ENCODE measurements around the gene PEAR1. TPM values are rescaled to one million over a fixed set of nuclear protein-coding genes. Genes with fewer than 3 reads are reported as not detected.

Gene PEAR1
- total RNA-seq, 1 donor from 2014 or later: not detected

GRCh38 chr1:156885314-156885713 is 8.2 kb upstream of the PEAR1 start:
- Mint-ChIP-seq H3K9me3 (no peaks in the 10 kb centered on the region), H3K36me3 (ENCODE audit: low read depth) (no peaks in the 10 kb centered on the region), H3K27ac (no peak overlapping the region), H3K27me3 (peaks cover 49% of the 10 kb centered on the region), H3K4me1 (no peaks in the 10 kb centered on the region), H3K4me3 (no peak overlapping the region)
- ChIA-PET CTCF (interaction anchor here (1.1 to 1.3 kb wide), 2 partner anchors 89 to 195 kb away, joined by 3 to 4 read pairs; no protein-coding TSS in a partner anchor), POLR2A (interaction anchor here (0.6 kb wide), 1 partner anchor 356 kb away, joined by 3 read pairs; no protein-coding TSS in a partner anchor)
- intact Hi-C loops (cut with micrococcal nuclease): no loop called here
- TF ChIP-seq, protein P1, sequence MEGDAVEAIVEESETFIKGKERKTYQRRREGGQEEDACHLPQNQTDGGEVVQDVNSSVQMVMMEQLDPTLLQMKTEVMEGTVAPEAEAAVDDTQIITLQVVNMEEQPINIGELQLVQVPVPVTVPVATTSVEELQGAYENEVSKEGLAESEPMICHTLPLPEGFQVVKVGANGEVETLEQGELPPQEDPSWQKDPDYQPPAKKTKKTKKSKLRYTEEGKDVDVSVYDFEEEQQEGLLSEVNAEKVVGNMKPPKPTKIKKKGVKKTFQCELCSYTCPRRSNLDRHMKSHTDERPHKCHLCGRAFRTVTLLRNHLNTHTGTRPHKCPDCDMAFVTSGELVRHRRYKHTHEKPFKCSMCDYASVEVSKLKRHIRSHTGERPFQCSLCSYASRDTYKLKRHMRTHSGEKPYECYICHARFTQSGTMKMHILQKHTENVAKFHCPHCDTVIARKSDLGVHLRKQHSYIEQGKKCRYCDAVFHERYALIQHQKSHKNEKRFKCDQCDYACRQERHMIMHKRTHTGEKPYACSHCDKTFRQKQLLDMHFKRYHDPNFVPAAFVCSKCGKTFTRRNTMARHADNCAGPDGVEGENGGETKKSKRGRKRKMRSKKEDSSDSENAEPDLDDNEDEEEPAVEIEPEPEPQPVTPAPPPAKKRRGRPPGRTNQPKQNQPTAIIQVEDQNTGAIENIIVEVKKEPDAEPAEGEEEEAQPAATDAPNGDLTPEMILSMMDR (IDR thresholded peaks at IDR 0.05): no peak
- DNase-seq (no peak), ATAC-seq (ENCODE audit: low read depth) (no peak)

DNA sequence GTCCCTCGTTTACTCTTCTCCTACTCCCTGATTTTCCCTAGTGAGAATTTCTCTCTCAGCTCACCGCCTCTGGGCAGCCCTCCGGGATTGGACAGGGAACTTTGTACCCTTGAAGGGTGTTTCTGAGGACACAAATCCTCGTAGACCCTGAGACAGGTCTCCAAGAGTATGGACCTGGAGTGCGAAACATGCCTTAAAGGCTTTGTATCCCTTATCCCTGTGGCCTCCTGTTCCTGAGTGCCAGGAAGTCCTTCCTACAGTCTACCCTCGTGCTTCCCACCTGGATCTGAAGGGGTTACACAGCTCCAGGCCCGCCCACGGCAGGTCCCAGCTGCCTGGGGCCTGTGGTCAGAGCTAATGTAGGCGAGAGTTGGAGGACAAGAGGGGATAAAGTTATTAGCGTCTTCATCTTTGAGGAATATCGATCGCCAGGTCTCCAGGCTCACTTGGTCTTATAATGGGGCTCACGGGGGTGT is 7.6 kb upstream of the PEAR1 start:
- Mint-ChIP-seq H3K27me3 (peaks cover 49% of the 10 kb centered on the region), H3K36me3 (ENCODE audit: low read depth) (no peaks in the 10 kb centered on the region), H3K4me3 (no peak overlapping the region), H3K4me1 (no peaks in the 10 kb centered on the region), H3K27ac (no peak overlapping the region), H3K9me3 (no peaks in the 10 kb centered on the region)
- ATAC-seq (ENCODE audit: low read depth) (no peak), DNase-seq (no peak)
- intact Hi-C loops (cut with micrococcal nuclease): no loop called here
- TF ChIP-seq, protein P1 (IDR thresholded peaks at IDR 0.05): no peak
- ChIA-PET CTCF (interaction anchor here (1.3 kb wide), 1 partner anchor 196 kb away, joined by 4 read pairs; no protein-coding TSS in a partner anchor), POLR2A (interaction anchor here (0.6 kb wide), 1 partner anchor 356 kb away, joined by 3 read pairs; no protein-coding TSS in a partner anchor)

- intact Hi-C loops (cut with micrococcal nuclease): no loop called here
- TF ChIP-seq, protein P1 (IDR thresholded peaks at IDR 0.05): no peak
- POLR2A ChIA-PET: no interaction called here
- DNase-seq: no peak
- Mint-ChIP-seq H3K27me3 (peaks cover 55% of the 10 kb centered on the region), H3K27ac (no peak overlapping the region), H3K9me3 (no peaks in the 10 kb centered on the region), H3K4me1 (no peaks in the 10 kb centered on the region), H3K36me3 (ENCODE audit: low read depth) (no peaks in the 10 kb centered on the region), H3K4me3 (no peak overlapping the region)
- ATAC-seq (ENCODE audit: low read depth): no peak
- CTCF ChIA-PET: interaction anchor here (1.2 to 1.7 kb wide), 2 partner anchors 161 to 197 kb away, joined by 3 to 7 read pairs; no protein-coding TSS in a partner anchor
Observed at GRCh38 chr1:156886583-156887281, 6.8 kb upstream of the PEAR1 start.

DNA sequence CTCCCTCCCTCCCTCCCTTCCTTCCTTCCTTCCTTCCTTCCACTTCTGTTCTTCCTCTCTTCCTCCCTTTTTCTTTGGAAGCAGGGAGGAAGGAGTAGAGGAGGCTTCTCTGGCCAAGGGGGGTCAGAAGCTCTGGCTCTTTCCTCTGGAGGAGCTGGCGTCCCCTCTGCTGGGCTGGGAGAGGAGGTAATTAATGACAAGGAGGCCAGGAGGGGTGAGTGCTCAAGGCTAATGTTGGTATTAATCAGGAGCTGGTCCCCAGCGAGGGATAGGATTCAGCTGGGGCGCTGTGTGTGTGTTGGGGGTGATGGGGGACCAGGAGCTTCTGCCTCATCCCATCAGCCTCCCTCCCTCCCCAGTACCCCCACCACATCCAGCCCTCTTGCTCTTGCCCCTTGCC is 6.2 kb upstream of the PEAR1 start:
- TF ChIP-seq, protein P1 (IDR thresholded peaks at IDR 0.05): no peak
- Mint-ChIP-seq H3K9me3 (no peaks in the 10 kb centered on the region), H3K36me3 (ENCODE audit: low read depth) (no peaks in the 10 kb centered on the region), H3K4me3 (no peak overlapping the region), H3K4me1 (peaks cover 2% of the 10 kb centered on the region), H3K27me3 (peaks cover 56% of the 10 kb centered on the region), H3K27ac (no peak overlapping the region)
- ChIA-PET CTCF (interaction anchor here (0.6 to 1.7 kb wide), 3 partner anchors 49 to 198 kb away, joined by 3 to 7 read pairs (median 3); no protein-coding TSS in a partner anchor), POLR2A (no interaction called here)
- ATAC-seq (ENCODE audit: low read depth) (no peak), DNase-seq (no peak)
- intact Hi-C loops (cut with micrococcal nuclease): no loop called here

GRCh38 chr1:156887734-156888133 is 5.8 kb upstream of the PEAR1 start:
- Mint-ChIP-seq H3K27me3 (peaks cover 56% of the 10 kb centered on the region), H3K4me1 (peaks cover 2% of the 10 kb centered on the region), H3K9me3 (no peaks in the 10 kb centered on the region), H3K36me3 (ENCODE audit: low read depth) (no peaks in the 10 kb centered on the region), H3K27ac (no peak overlapping the region), H3K4me3 (no peak overlapping the region)
- ChIA-PET CTCF (interaction anchor here (0.6 to 1.7 kb wide), 2 partner anchors 49 to 198 kb away, joined by 3 to 7 read pairs; no protein-coding TSS in a partner anchor), POLR2A (interaction anchor here (0.6 kb wide), 1 partner anchor 202 kb away, joined by 4 read pairs; no protein-coding TSS in a partner anchor)
- TF ChIP-seq, protein P1 (IDR thresholded peaks at IDR 0.05): no peak
- no peak for ATAC-seq (ENCODE audit: low read depth)
- no peak for DNase-seq
- intact Hi-C loops (cut with micrococcal nuclease): no loop called here

Measured in activated B cell treated with CpG ODN at 0.5 μM for 24 hours (primary cell).